GM21723 (cell line): ENCODE results near the gene TSC22D3.
A peak's percentile ranks its signal among the peaks of the same experiment; 100 is the strongest.
"Not testable (repeated sequence)": the region's sequence is repeated elsewhere in the genome, so short reads cannot be mapped to it uniquely, and the experiment has no call there.

ENCODE experiments used
- ATAC-seq: cut with Tn5 transposase; IDR thresholded peaks from one replicate; pipeline ENCODE4 v1.9.1; 2021; ENCODE audit warnings: mild to moderate bottlenecking, moderate library complexity; ENCODE audit not compliant: unreplicated experiment

The TSC22D3 gene

GRCh38 chrX:107683124-107683895, 92.3 kb downstream of the TSC22D3 start:
- no peak for ATAC-seq

GRCh38 chrX:107682256-107682655, 93.3 kb downstream of the TSC22D3 start:
- ATAC-seq, result no peak

GRCh38 chrX:107678957-107679740, 96.4 kb downstream of the TSC22D3 start:
- ATAC-seq, result no peak

- ATAC-seq, result no peak
Measured at GRCh38 chrX:107677909-107678308, 97.7 kb downstream of the TSC22D3 start.

- ATAC-seq, result no peak
Measured at GRCh38 chrX:107677501-107677901, 98.1 kb downstream of the TSC22D3 start.

- ATAC-seq, result peak; percentile 18
Measured at GRCh38 chrX:107676559-107677378, 98.8 kb downstream of the TSC22D3 start.

GRCh38 chrX:107675823-107676555, 99.6 kb downstream of the TSC22D3 start:
- no peak for ATAC-seq

- ATAC-seq, result no peak
Measured at GRCh38 chrX:107675365-107675654, 100.3 kb downstream of the TSC22D3 start.

GRCh38 chrX:107674480-107675364, 100.9 kb downstream of the TSC22D3 start:
- ATAC-seq, result peak; percentile 34

GRCh38 chrX:107673933-107674479, 101.6 kb downstream of the TSC22D3 start:
- peak; percentile 88 for ATAC-seq

GRCh38 chrX:107673431-107673830, 102.2 kb downstream of the TSC22D3 start:
- no peak for ATAC-seq

GRCh38 chrX:107672955-107673378, 102.6 kb downstream of the TSC22D3 start:
- peak; percentile 23 for ATAC-seq

GRCh38 chrX:107671256-107671655, 104.3 kb downstream of the TSC22D3 start:
- ATAC-seq, result not testable (repeated sequence)

GRCh38 chrX:107669885-107670628, 105.5 kb downstream of the TSC22D3 start:
- no peak for ATAC-seq

GRCh38 chrX:107669261-107669660, 106.3 kb downstream of the TSC22D3 start:
- no peak for ATAC-seq

GRCh38 chrX:107668710-107669109, 106.9 kb downstream of the TSC22D3 start:
- ATAC-seq, result not testable (repeated sequence)

GRCh38 chrX:107667426-107667825, 108.2 kb downstream of the TSC22D3 start:
- no peak for ATAC-seq

- ATAC-seq, result no peak
Measured at GRCh38 chrX:107666931-107667330, 108.7 kb downstream of the TSC22D3 start.
